GM18499 (cell line): ENCODE measurements around the gene KANSL1.

Source experiments
- ATAC-seq: cut with Tn5 transposase; IDR thresholded peaks from one replicate; pipeline ENCODE4 v1.9.1; 2021; ENCODE audit warnings: moderate number of reproducible peaks; ENCODE audit not compliant: insufficient read depth, unreplicated experiment

The KANSL1 gene

DNA sequence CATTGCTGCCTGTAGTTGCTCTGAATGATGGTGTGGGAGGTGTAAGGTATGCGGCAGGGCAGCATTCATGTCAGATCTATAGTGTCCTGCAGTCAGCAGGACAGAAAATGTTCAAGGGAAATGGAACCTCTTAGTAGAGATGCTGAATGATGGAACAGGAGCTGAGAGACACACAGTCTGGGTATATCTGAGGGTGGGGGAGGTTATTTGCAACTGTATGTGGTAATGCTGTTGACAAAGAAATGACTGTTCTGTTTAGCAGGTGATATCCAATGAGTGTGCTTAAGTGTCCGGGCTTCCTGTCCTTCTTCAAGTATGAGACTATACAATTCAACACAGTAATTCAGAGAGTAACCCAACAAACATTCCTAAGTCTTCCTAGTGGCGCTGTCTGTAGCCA lies 147.6 kb downstream of the KANSL1 start:
- ATAC-seq, result no peak

DNA sequence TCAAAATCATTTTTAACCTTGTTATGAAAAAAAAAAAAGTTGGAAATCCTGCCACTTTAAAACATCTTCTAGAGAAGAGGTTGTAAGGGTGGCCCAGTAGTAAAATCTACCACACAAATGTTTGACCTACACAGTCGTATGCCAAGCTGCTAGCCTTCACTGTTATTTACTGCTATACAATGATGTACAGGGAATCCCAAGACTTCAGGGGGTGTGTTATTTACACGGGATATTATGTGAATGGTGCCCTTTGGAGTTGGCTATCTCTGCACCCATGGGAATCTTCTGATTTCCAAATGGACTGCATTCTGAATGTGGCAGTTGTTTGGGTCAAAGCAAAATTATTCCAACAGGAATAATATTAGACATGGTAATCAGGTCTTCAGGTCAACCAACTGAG lies 148.2 kb downstream of the KANSL1 start:
- no peak for ATAC-seq

DNA sequence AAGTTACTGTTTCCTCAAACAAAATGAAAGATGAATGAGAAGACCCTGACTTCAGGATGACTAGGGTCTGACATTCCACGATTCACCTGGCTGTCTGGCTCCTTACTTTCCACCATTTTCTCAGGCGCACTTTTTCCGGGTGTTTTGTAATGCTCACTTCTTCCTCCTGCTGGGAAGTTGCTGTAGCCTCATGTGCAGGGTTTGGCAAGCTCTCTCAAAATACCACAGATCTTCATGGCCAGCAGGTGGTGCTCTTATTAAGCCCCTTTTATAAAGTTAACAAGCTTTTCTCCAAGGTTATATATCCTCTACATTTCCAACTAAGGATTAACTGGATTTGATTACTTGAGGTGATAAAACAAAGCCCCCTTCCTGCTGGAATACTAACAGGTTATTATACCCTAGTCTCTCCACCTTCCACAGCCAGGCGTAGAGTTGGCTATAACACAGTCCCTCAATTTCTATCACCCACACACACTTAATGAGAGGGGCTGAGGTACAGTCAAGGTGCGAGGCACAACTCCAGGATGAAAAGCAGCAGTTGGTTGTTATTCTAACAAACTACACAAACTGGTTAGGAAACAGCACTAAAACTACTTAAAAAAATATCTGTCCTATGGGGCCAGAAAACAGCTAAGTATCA lies 148.8 kb downstream of the KANSL1 start:
- ATAC-seq, result no peak

DNA sequence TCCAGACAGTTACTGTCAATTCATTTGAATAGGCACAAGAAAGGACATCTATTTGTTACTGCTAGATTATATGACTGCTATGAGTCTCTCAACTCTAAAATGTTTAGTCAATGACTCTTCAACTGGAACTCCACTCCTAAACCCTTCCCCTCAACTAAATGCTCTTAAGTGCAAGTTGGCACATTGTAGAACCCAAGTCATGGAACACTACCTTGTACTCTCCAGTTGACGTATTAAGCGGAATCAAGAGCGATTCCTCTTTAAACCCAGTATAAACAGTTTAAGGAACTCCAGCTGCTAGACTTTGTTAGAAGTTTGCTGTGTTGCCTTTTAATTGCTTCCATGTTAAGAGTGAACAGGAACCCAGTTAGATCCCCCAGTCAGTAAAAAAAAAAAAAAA lies 149.6 kb downstream of the KANSL1 start:
- no peak for ATAC-seq

DNA sequence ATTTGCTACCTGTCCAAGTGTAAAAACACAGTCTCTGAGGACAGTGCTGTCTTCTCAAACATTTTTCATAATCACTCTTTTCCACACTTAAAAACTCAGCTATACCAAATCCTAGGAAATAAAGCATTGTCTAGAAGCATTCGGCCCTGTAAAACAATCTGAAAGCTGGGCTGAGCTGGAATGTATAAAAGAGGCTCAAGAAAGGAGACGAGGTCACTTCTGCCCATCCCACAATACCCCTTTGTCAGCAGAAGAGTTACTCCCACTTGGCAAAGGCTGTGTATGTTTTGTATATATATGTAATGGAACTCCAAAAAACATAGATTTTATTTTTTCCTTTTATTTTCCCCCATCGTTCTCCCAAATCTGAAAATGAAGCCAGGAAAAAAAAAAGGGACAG lies 150.3 kb downstream of the KANSL1 start:
- ATAC-seq, result no peak

GRCh38 chr17:46042246-46042645 lies 151.0 kb downstream of the KANSL1 start:
- no peak for ATAC-seq

- no peak for ATAC-seq
Measured at GRCh38 chr17:46039592-46040186, 153.5 kb downstream of the KANSL1 start.

DNA sequence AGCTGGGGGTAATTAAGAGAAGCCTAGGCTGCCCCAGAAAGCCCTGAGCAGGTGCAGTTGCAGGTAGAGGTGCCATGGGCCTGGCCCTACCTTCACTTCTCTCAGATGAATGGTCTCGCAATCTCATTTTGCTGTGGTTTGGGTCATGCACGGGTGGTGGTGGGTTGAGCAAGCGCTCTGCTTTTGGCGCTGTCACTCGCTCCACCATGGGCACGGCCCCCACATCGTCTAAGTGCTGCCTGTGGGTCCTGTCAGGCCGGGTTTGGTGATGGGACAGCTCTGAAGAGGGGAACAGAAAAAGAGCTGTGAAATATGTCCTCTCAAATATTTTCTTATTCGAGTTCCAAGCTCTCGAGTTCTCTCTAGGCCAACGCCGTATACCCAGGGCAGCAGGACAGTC lies 154.3 kb downstream of the KANSL1 start:
- no peak for ATAC-seq

DNA sequence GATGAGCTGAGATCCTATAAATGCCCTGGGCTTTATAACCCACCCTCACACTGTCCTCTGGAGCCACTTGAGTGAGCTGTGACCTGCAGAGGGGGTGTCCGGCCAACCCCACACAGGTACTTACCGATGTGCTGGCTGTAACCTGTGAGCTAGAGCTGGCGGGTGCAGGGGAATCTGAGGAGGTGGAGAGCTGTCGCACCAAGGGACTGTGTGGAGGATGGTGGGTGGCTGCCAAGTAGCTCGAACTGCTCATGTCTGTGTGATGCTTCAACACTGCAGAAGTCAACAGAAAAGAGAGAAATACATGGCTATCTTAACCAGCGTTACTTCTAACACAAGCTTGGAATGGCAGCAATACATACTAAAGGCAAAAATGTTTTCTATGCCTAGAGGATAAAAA lies 154.8 kb downstream of the KANSL1 start:
- no peak for ATAC-seq

- ATAC-seq, result no peak
Measured at GRCh38 chr17:46037722-46038255, 155.4 kb downstream of the KANSL1 start.

DNA sequence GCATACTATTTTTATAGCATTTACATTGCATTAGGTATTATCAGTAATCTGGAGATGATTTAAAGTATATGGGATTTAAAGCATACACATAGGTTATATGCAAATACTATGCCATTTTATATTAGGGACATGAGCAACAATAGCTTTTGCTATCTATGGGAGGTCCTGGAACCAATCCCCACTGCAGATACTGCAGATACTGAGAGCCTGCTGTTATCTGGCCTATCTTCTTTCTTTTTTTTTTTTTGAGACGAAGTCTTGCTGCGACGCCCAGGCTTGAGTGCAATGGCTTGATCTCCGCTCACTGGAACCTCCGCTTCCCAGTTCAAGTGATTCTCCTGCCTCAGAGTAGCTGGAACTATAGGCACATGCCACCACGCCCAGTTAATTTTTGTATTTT lies 156.7 kb downstream of the KANSL1 start:
- no peak for ATAC-seq

- no peak for ATAC-seq
Measured at GRCh38 chr17:46035112-46035818, 158.0 kb downstream of the KANSL1 start.

DNA sequence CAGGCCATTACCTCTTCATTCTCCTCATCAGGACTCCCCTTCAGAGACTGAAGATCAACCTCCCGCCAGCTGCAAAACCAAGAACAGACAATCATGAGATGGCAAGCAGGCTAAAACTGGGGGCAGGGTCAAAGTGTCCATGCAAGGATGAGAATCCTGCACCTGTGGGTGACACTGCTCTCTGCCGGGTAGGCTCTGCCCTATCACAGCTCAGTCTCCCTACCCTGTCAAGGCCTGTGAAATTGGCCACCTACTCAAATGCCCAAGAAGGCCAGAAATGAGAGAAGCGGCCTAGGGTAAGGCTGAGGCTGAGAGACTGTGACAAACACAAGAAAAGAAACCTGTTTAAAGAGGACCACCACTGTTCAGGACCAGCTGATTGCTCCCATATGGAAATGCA lies 159.8 kb downstream of the KANSL1 start:
- ATAC-seq, result no peak

GRCh38 chr17:46032909-46033308 lies 160.3 kb downstream of the KANSL1 start:
- no peak for ATAC-seq

GRCh38 chr17:46031920-46032319 lies 161.3 kb downstream of the KANSL1 start:
- ATAC-seq, result no peak

GRCh38 chr17:46031440-46031839 lies 161.8 kb downstream of the KANSL1 start:
- ATAC-seq, result no peak

DNA sequence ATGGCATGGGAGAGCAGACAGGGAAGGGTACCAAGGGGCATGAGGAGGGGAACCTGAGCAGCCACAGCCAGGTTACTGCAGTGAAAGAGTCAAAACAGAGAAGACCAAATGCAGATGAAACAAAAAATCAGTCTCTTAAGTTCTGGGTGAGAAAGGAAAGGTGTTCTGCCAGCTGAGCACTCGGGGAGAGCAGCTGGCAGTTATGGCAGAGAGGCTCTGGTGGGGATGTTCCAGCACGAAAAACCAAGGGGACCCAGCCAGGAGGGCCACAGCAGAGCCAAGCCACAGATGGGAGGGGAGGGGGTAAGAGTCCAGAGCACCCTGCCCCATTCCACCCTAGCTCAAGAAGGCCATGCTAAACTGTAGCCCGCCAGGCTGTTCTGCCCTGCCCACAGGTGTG lies 162.5 kb downstream of the KANSL1 start:
- ATAC-seq, result no peak

GRCh38 chr17:46029627-46030026 lies 163.6 kb downstream of the KANSL1 start:
- ATAC-seq, result no peak

DNA sequence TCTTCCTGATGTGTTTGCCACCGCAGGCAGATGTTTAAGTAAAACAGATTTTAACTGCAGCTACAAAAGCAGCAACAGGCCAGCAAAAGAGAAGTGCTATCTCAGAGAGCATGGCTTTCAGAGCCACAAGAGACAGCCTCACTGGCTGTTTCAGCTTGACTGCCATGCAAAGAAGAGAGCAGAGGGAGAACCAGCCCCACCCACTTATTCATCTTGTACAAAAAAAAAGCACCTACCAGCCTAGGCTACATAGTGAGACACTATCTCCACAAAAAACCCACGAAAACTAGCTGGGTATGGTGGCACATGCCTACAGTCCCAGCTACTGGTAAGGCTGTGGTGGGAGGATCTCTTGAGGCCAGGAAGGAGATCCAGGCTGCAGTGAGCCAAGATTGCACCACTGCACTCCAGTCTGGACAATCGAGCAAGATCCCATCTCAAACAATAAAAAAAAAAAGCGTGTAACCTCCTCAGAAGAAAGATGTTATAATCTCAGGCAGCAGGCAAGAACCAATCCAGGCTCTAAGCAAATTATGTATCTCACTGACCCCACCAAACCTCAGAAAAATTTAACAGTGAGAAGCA lies 164.2 kb downstream of the KANSL1 start:
- no peak for ATAC-seq

DNA sequence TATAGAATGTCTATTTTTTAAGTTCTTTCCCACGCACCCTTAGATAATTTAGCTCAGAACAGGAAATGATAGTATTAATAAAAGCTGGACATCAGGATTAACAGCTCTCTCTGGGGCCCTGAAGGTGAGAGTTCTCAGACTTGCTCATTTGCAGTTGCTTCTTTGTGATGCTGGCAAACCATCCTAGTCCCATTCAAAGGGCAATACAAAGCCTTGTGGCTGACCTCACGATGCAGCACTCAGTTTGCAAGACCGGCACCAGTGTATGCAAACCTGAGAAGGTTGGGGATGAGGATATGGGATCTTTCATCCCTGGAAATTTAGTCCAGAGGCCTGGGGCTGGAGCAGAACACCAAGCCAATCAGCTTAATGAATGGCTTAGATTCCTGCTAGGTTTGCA lies 164.9 kb downstream of the KANSL1 start:
- no peak for ATAC-seq

GRCh38 chr17:46027976-46028325 lies 165.3 kb downstream of the KANSL1 start:
- no peak for ATAC-seq
